Measurements from ENCODE around the gene PLEKHD1.
A peak's percentile ranks its signal among the peaks of the same experiment; 100 is the strongest.
"Not testable (repeated sequence)": the region's sequence is repeated elsewhere in the genome, so short reads cannot be mapped to it uniquely, and the experiment has no call there.

The PLEKHD1 gene

DNA sequence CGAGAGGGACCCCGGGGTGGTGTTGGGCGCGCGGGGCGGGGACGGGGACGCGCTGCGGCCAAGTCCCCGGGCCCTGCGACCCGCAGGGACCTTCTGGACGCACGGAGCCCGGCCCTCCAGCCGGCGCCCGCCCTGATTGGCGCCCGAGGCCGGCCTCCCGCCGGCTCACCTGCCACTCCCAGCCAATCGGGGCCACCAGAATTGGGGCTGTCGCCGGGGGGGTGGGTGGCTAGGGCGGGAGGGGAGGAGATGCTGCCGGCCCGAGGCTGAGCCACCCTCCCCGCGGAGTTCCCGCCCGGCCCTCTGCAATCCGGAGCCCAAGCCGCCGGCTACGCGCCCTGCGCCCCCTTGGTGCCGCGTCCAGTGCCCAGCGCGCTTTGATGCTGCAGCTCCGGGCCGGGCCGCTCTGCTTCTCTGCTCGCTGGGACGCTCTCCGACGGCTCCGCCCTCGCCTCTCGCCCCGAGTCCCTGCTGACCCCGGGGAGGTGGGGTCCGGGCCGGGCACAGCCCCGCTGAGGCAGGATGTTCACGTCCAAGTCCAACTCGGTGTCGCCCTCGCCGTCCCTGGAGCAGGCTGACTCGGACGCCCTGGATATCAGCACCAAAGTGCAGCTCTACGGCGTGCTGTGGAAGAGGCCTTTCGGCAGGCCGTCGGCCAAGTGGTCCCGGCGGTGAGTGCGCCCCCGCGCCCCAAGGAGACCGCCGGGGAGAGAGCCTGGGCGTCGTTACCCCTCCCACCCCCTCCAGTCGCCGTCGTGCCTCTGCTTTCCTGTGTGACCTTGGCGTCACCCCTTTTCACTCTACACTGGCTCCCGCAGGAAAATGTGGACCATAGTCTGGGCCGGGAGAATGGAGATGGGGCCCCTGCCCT lies at the start of gene PLEKHD1:
Gene PLEKHD1, plus strand, starts transcription at position 285 of the 871 bp plus-strand sequence. Its CDS starts 238 bp downstream, at position 523.
- DNase-seq (ENCODE audit: low read depth, low spot score), result no peak
- no peak within 1 kb of the TSS for H3K27ac ChIP-seq

DNA sequence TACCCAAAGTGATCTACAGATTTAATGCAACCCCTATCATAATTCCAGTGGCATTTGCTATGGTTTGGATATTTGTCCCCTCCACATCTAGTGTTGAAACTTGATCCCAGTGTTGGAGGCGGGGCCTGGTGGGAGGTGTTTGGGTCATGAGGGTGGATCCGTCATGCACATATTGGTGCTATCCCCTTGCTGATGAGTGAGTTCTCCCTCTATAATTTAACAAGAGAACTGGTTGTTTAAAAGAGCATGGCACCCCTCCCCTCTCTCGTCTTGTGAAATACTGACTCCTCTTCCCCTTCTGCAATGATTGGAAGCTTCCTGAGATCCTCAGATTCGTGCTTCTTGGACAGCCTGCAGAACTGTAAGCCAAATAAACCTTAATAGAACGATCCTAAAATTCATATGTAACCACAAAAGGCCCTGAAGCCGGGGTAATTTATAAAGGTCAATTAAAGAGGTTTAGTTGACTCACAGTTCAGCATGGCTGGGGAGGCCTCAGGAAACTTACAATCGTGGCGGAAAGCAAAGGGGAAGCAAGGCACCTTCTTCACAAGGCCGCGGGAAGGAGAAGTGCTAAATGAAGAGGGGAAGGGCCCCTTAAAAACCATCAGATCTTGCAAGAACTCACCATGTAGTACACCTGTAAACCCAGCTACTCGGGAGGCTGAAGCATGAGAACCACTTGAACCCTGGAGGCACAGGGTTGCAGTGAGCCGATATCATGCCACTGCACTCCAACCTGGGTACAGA lies 44.8 kb upstream of the PLEKHD1 start:
- no peak for DNase-seq (ENCODE audit: low read depth, low spot score)
- no peak overlapping the region for H3K27ac ChIP-seq

DNA sequence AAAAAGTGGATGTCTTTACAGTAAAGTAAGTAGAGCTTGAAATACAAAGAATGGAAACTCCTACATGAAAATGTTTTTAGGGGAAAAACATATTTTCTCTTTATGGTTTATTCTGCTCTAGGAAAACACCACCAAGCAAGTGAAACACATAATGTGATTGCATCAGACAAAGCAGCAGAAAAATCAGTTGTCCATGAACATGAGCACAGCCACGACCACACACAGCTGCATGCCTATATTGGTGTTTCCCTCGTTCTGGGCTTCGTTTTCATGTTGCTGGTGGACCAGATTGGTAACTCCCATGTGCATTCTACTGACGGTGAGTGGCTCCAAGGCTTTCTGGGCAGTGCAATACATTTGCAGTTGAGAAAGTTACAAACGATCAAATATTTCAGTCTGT lies 42.6 kb upstream of the PLEKHD1 start:
- no peak for DNase-seq (ENCODE audit: low read depth, low spot score)
- no peak overlapping the region for H3K27ac ChIP-seq

DNA sequence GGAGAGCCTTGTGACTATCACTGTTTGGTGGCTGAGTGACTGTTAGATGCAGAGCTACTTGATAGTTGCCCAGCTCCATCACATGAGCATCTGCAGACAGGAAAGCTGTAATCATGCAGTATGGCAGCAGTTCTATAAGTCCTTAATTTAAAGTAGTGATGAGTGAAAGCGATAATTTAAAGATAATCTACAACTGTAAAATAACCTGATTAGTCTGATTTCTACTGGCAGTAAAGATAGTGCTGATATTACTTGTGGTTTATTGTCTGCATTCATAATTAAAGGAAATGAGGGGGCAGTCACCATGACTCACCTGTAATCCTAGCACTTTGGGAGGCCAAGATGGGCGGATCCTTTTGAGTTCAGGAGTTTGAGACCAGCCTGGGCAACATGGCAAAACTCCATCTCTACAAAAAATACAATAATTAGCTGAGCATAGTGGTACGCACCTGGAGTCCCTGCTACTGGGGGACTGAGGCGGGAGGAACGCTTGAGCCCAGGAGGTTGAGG lies 41.2 kb upstream of the PLEKHD1 start:
- DNase-seq (ENCODE audit: low read depth, low spot score), result no peak
- H3K27ac ChIP-seq, result no peak overlapping the region

DNA sequence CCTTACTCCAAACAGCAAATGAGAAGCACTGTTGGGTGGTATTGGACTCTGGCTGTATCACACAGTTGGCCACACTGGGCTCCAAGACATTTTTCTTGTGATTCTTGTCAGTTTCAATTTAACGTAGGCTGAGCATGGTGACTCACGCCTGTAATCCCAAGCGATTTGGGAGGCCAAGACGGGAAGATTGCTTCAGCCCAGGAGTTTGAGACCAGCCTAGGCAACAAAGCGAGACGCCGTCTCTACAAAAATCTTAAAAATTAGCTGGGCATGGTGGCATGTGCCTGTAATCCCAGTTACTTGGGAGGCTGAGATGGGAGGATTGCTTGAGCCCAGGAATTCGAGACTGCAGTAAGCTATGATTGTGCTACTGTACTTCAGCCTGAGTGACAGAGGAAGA lies 35.3 kb upstream of the PLEKHD1 start:
- no peak for DNase-seq (ENCODE audit: low read depth, low spot score)
- no peak overlapping the region for H3K27ac ChIP-seq

DNA sequence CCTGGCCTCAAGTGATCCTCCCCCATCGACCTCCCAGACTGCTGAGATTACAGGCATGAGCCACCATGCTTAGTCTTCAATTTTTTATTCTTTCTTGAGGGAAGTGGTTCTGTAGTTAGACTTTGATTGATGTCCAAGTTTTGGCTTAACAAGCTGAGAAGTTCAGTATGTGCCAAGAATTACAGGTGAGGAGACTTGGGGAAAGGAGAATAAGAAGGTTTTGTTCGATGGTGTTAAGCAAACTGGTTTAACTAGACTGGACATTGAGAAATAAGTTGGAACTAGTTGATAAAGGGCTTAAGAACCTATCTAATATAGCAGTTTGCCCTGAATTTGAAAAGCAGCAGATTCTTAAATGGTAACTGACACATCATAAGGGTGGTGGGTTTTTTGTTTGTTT lies 32.6 kb upstream of the PLEKHD1 start:
- no peak for DNase-seq (ENCODE audit: low read depth, low spot score)

DNA sequence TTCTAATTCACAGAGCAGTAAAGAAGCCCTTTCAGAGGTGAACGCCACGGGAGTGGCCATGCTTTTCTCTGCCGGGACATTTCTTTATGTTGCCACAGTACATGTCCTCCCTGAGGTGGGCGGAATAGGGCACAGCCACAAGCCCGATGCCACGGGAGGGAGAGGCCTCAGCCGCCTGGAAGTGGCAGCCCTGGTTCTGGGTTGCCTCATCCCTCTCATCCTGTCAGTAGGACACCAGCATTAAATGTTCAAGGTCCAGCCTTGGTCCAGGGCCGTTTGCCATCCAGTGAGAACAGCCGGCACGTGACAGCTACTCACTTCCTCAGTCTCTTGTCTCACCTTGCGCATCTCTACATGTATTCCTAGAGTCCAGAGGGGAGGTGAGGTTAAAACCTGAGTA lies 26.2 kb upstream of the PLEKHD1 start:
- no peak overlapping the region for H3K27ac ChIP-seq
- DNase-seq (ENCODE audit: low read depth, low spot score), result no peak

More for the DNA sequence above, 32.6 kb upstream of the PLEKHD1 start:
- no peak overlapping the region for H3K27ac ChIP-seq

DNA sequence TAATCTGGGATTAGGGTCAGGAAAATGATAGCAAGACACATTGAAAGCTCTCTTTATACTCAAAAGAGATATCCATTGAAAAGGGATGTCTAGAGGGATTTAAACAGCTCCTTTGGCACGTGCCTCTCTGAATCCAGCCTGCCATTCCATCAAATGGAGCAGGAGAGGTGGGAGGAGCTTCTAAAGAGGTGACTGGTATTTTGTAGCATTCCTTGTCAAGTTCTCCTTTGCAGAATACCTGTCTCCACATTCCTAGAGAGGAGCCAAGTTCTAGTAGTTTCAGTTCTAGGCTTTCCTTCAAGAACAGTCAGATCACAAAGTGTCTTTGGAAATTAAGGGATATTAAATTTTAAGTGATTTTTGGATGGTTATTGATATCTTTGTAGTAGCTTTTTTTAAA lies 25.4 kb upstream of the PLEKHD1 start:
- H3K27ac ChIP-seq, result no peak overlapping the region

DNA sequence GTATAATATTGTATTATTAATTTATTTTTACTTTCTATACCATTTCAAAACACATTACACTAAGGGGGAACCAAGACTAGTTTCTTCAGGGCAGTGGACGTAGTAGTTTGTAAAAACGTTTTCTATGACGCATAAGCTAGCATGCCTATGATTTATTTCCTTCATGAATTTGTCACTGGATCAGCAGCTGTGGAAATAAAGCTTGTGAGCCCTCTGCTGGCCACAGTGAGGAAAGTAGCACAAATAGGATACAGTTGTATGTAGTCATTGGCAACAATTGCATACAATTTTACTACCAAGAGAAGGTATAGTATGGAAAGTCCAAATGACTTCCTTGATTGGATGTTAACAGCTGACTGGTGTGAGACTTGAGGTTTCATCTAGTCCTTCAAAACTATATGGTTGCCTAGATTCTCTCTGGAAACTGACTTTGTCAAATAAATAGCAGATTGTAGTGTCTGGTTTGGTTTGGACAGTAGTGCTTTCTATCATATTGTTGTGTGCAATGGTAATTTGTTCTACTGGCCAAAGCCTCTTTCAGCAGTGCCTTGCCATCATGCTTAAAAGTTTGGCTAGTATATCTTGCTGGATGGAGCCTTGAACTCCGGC lies 24.3 kb upstream of the PLEKHD1 start:
- peak; percentile 48 for DNase-seq (ENCODE audit: low read depth, low spot score)
- H3K27ac ChIP-seq, result no peak overlapping the region

More for the DNA sequence above, 25.4 kb upstream of the PLEKHD1 start:
- DNase-seq (ENCODE audit: low read depth, low spot score), result no peak

DNA sequence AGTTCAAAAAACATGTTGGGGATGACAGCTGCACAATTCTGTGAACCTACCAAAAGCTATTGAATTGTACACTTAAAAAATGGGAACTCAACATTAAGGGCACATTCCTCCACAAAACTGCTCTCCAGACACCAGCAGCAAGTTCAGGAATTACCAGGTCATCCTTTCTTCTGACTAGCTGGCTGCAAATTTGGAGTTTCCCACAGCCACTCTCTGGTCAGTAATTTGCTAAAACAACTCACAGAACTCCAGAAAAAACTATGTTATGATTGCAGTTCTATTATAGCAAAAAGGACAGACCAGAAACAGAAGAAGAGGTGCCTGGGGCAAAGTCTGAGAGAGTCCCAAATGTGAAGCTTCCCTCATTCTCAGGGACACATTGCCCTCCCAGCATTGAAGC lies 20.1 kb upstream of the PLEKHD1 start:
- H3K27ac ChIP-seq, result no peak overlapping the region
- DNase-seq (ENCODE audit: low read depth, low spot score), result no peak

DNA sequence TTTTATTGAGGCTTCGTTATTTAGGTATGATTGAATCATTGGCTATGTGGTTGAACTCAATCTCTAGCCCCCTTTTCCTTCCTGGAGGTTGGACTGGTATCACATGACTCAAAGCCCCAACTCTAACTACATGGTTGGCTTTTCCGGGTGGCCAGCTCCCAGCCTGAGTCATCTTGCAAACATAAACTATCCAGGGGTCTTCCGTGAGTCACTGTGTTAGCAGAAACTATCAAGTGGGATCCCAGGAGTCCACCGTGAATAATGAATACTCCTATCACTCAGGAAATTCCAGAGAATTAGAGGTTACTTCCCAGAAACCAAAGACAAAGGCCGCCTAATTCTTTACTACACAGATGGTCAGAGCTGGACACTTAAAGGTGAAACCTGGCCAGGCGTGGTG lies 19.7 kb upstream of the PLEKHD1 start:
- no peak overlapping the region for H3K27ac ChIP-seq
- no peak for DNase-seq (ENCODE audit: low read depth, low spot score)

DNA sequence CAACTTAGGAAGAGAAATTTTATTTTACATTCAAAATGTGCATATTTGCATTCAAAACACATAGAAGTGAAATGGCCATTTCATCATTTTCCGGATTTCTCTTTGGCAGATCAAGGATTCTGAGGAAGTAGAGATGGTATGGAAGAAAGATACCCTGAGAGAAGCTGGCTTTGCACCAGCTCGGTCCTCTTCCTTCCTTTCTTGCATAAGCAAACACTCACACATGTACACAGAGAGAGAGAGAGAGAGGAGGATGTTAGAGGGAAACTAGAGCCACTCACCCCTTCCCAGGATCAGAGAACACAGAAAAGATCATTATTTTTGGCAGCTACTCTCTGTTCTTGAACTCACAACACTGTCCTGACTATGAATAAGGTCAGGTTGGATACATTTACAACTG lies 15.6 kb upstream of the PLEKHD1 start:
- H3K27ac ChIP-seq, result no peak overlapping the region
- no peak for DNase-seq (ENCODE audit: low read depth, low spot score)

DNA sequence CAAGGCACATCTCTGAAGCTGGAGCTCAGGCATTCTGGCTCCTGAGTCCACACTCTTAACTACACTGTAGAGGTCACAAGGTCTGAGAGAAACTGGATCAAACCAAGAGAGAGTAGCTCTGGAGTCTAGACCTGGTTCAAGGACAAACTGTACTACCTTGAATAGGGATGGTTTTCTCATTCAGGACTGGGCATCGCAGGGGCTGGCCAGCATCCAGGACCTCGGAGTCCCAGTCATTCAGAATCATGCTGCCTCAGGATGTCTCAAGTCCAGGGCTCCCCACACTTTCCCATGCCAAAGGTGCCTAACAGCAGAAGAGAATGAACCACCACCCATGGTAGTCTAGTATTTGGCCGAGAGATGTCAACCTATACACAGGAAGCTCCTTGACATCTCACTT lies 13.1 kb upstream of the PLEKHD1 start:
- DNase-seq (ENCODE audit: low read depth, low spot score), result no peak
- H3K27ac ChIP-seq, result no peak overlapping the region

DNA sequence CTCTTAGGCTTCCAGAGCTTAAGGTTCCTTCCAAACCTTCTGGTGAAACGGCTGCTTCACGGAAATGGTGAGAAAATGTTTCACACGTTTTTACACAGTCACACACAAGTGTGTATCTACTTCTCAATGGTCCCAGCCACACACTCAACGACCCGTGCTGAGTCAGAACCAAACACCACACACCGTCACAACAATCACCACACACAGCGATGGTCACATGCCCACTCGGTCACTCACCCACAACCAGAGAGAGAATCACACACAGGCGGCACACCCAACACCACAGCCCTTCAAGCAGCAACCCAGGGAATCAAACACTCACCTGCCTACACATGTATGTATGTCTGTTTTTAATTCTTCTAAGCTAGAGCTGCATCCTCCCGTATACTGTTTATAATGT lies 12.6 kb upstream of the PLEKHD1 start:
- no peak for DNase-seq (ENCODE audit: low read depth, low spot score)

DNA sequence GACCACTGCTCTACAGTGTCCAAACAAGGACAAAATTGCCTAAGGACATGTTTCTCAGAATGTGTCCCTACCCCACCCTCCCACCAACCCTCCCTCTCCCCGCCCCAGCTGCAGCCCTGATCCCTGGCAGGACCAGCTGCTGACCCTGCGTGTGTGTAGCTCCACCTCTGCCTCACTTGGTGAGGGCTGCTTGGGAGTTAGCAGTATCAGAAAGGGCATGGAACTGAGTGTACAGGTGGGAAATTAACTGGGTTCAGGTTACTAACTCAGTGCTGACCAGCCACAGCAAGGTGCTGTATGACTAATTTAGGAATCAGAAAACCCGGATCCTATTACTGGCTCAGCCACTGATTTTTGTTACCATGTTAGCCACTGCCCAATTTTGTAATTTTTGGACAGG lies 11.3 kb upstream of the PLEKHD1 start:
- DNase-seq (ENCODE audit: low read depth, low spot score), result no peak
- H3K27ac ChIP-seq, result no peak overlapping the region

More for the DNA sequence above, 12.6 kb upstream of the PLEKHD1 start:
- H3K27ac ChIP-seq, result no peak overlapping the region

DNA sequence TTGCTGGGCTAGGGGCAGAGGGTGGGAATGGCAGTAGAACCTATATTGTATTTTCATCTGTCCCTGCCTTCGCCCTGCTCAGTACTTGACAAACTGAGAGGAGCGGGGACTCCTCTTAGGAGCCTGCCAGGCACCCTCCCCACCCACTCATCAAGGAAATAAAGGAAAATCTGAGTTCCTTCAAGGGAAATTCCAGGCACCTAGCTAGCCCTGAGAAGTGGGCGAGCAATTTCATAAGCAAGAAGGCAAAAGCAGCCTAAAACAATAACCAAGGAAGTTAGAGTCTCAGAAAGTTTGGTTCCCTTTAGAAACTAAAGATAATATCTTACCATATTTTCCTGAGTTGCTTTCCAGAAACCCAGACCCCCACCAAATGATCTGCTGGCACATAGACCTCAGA lies 10.6 kb upstream of the PLEKHD1 start:
- no peak for DNase-seq (ENCODE audit: low read depth, low spot score)
- H3K27ac ChIP-seq, result no peak overlapping the region

DNA sequence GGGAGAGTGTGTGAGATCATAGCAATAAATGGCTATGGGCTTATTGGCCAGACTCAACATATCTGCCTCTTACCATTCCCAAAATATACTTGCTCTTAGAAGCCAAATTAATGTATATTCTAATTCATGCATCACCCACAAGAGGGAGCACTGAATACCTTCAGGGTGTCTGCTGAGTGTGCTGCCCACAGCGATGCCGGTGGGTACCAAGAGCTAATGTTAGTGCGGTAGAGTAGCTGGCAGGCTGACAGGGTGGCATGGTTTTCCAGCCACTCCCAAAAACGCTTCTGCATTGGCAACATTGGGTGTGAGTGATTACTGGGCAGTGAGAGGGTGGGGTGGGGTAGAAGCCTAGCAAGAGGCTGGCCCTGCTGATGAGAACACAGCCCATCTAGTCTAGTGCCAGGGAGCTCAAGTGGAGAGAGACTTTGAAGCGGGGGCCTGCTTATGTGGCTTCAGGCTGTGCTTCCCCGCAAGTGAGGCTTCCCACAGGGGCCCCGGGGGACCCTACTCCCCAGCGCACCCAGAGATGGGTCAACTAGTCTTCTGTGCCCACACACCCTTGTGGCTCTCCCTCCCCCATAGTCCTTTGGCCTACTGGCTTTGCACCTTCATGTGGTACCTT lies 9.2 kb upstream of the PLEKHD1 start:
- no peak overlapping the region for H3K27ac ChIP-seq
- peak; percentile 5 for DNase-seq (ENCODE audit: low read depth, low spot score)

DNA sequence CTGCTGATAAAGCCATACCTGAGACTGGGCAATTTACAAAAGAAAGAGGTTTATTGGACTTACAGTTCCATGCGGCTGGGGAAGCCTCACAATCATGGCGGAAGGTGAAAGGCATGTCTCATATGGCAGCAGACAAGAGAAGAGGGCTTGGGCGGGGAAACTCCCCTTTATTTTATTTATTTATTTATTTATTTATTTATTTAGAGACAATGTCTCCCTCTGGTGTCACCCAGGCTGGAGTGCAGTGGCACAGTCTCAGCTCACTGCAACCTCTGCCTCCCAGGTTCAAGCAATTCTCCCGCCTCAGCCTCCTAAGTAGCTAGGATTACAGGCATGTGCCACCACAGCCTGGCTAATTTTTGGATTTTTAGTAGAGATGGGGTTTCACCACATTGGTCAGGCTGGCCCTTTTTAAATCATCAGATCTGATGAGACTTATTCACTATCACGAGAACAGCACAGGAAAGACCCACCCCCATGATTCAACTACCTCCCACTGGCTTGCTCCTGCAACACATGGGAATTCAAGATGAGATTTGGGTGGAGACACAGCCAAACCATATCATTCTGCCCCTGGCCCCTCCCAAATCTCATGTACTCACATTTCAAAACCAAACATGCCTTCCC lies 7.6 kb upstream of the PLEKHD1 start:
- not testable (repeated sequence) for H3K27ac ChIP-seq; DNase-seq (ENCODE audit: low read depth, low spot score)

DNA sequence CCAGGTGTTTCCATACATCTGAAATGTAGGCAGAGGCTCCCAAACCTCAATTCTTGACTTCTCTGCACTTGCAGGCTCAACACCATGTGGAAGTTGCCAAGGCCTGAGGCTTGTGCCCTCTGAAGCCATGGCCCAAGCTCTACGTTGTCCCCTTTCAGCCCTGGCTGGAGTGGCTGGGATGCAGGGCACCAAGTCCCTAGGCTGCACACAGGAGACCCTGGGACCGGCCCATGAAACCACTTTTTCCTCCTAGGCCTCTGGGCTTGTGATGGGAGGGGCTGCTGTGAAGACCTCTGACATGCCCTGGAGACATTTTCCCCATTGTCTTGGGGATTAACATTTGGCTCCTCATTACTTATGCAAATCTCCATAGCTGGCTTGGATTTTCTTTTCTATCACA lies 6.5 kb upstream of the PLEKHD1 start:
- not testable (repeated sequence) for H3K27ac ChIP-seq; DNase-seq (ENCODE audit: low read depth, low spot score)

DNA sequence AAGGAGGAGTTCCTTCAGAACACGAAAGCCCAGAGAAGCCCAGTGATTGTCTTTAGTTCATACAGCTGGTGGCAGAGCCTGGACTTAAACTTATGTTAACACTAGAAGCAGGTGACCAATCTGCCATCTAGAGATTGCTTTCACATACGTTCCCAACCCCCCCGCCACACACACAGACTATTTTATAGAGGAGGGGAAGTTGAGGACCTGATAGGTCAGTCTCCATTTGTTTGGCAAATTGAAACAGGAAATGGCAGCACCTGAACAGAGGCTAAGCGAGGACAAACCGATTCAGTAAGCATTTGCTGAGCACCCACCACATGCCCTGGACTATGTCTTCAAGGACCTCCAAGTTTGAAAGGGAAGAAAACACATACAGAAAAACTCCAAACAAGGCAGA lies 4.8 kb upstream of the PLEKHD1 start:
- no peak for DNase-seq (ENCODE audit: low read depth, low spot score)
- no peak overlapping the region for H3K27ac ChIP-seq
